Neural cell (in vitro differentiated cells): ENCODE measurements around the gene LDB3. TPM values are rescaled to one million over a fixed set of nuclear protein-coding genes. Genes with fewer than 3 reads are reported as not detected.

ENCODE experiments used
- H2AFZ ChIP-seq: fragments of 200-600, 300-800 bp; sonication (generic), shearing (Covaris generic); 2 replicates; pipeline ENCODE4 v1.6.0; 2014; ENCODE audit warnings: low read depth, mild to moderate bottlenecking, antibody characterized with exemption, low read length, moderate library complexity
- H3F3A ChIP-seq: fragments of 200-600 bp; shearing (Covaris generic); 2 replicates; pipeline ENCODE4 v1.6.1; 2016; ENCODE audit warnings: mild to moderate bottlenecking, moderate library complexity, mixed read lengths, antibody characterized with exemption, low read length; ENCODE audit not compliant: insufficient read depth, poor library complexity, severe bottlenecking
- H3K27ac ChIP-seq: fragments of 200-600, 300-800 bp; sonication (generic), shearing (Covaris generic); 2 replicates; pipeline ENCODE4 v1.5.1; 2014; ENCODE audit warnings: mild to moderate bottlenecking, low read length, moderate library complexity
- H3K27me3 ChIP-seq: fragments of 300-800, 200-600 bp; sonication (generic), shearing (Covaris generic); 2 replicates; pipeline ENCODE4 v1.6.0; 2014; ENCODE audit warnings: mild to moderate bottlenecking, low read depth, low read length, moderate library complexity; ENCODE audit not compliant: insufficient read depth
- H3K36me3 ChIP-seq: fragments of 300-800, 200-600 bp; sonication (generic), shearing (Covaris generic); 2 replicates; pipeline ENCODE4 v1.5.1; 2014; ENCODE audit warnings: mild to moderate bottlenecking, antibody characterized with exemption, low read length, moderate library complexity; ENCODE audit not compliant: insufficient read depth
- H3K4me2 ChIP-seq: fragments of 300-800, 200-600 bp; sonication (generic), shearing (Covaris generic); 2 replicates; pipeline ENCODE4 v1.6.0; 2014; ENCODE audit warnings: mild to moderate bottlenecking, low read length
- H3K4me3 ChIP-seq: fragments of 300-800, 200-600 bp; sonication (generic), shearing (Covaris generic); 2 replicates; pipeline ENCODE4 v1.5.1; 2014; ENCODE audit warnings: mild to moderate bottlenecking, low read length, moderate library complexity
- H3K79me2 ChIP-seq: fragments of 200-600 bp; shearing (Covaris generic); replicated peaks from 2 replicates; pipeline ENCODE4 v1.6.0; 2014; ENCODE audit warnings: mild to moderate bottlenecking, low read length, moderate library complexity; ENCODE audit not compliant: insufficient read depth
- H3K9ac ChIP-seq: fragments of 300-800, 200-600 bp; sonication (generic), shearing (Covaris generic); 2 replicates; pipeline ENCODE4 v1.6.1; 2016; ENCODE audit warnings: mild to moderate bottlenecking, low read length, mixed read lengths
- H3K9me2 ChIP-seq: fragments of 200-600 bp; shearing (Covaris generic); 2 replicates; pipeline ENCODE4 v1.6.1; 2016; ENCODE audit warnings: mild to moderate bottlenecking, low read length, mixed read lengths; ENCODE audit not compliant: insufficient read depth
- H3K9me3 ChIP-seq: fragments of 200-600, 300-800 bp; sonication (generic), shearing (Covaris generic); 2 replicates; pipeline ENCODE4 v1.6.1; 2016; ENCODE audit warnings: mild to moderate bottlenecking, mixed run types, low read length, moderate library complexity, mixed read lengths
- H4K20me1 ChIP-seq: fragments of 200-600 bp; shearing (Covaris generic); 2 replicates; pipeline ENCODE4 v1.6.1; 2016; ENCODE audit warnings: mild to moderate bottlenecking, mixed run types; ENCODE audit not compliant: insufficient read depth
- EP300 ChIP-seq: fragments of 450-650 bp; conservative IDR thresholded peaks from 2 replicates; pipeline ENCODE4 v1.6.1; 2014; ENCODE audit warnings: antibody characterized with exemption, mild to moderate bottlenecking, moderate library complexity; ENCODE audit not compliant: poor library complexity, severe bottlenecking
- EZH2 ChIP-seq: fragments of 200-600, 300-800 bp; shearing (Covaris generic), sonication (generic); IDR thresholded peaks from 2 replicates; pipeline ENCODE4 v1.6.1; 2014; ENCODE audit warnings: antibody characterized with exemption, low read length, borderline replicate concordance, mild to moderate bottlenecking; ENCODE audit not compliant: insufficient read depth, poor library complexity, severe bottlenecking
- MXI1 ChIP-seq: fragments of 450-650 bp; conservative IDR thresholded peaks from 2 replicates; pipeline ENCODE4 v1.6.1; 2014; ENCODE audit warnings: antibody characterized with exemption, mild to moderate bottlenecking; ENCODE audit not compliant: poor library complexity, severe bottlenecking
- POLR2AphosphoS5 ChIP-seq: IDR thresholded peaks from 2 replicates; pipeline ENCODE4 v1.6.1; 2012
- RAD21 ChIP-seq: fragments of 450-650 bp; conservative IDR thresholded peaks from 2 replicates; pipeline ENCODE4 v1.6.1; 2014; ENCODE audit warnings: antibody characterized with exemption, mild to moderate bottlenecking, moderate library complexity
- SMC3 ChIP-seq: fragments of 450-650 bp; conservative IDR thresholded peaks from 2 replicates; pipeline ENCODE4 v1.6.1; 2014; ENCODE audit warnings: antibody characterized with exemption, mild to moderate bottlenecking, moderate library complexity; ENCODE audit not compliant: poor library complexity
- TAF1 ChIP-seq: IDR thresholded peaks from 2 replicates; pipeline ENCODE4 v1.6.1; 2012; ENCODE audit warnings: low read depth
- polyA plus RNA-seq: library from polyadenylated mRNA; depleted of rRNA; stranded (reverse); fragments of >200 nt; gene quantifications from 2 replicates; pipeline ENCODE4 v1.2.3, GENCODE V29; 2014
- TF ChIP-seq, protein P1 (sequence below): IDR thresholded peaks from 2 replicates; pipeline ENCODE4 v1.6.1; 2012; ENCODE audit warnings: borderline replicate concordance
- TF ChIP-seq, protein P2 (sequence below): fragments of 450-650 bp; IDR thresholded peaks from 2 replicates; pipeline ENCODE4 v1.5.1; 2014; ENCODE audit warnings: antibody characterized with exemption, mild to moderate bottlenecking, moderate library complexity; ENCODE audit not compliant: poor library complexity, severe bottlenecking

Gene LDB3
- polyA plus RNA-seq, 1 donor from 2014 or later = 0.12 TPM

DNA sequence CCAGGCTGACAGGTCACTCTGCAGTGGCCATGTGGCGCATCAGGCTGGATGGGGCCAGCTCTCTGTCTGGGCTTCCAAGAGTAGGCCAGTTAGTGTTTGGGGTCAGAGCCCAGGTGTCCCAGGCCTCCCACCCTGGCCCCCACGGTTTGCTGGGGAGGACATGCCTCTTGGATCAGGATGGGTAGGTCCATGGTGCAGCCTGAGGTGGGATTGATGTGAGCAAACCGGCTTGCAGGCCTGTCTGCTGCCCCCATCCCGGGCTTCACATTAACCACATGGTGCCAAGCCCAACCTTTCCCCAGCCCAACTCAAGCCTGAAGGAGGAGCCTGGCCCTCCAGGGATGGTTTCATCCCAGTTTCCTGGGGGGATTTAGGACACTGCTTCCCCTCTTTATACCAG is 39.2 kb downstream of the LDB3 start:
- Histone ChIP-seq H3K27me3 (peaks cover 5% of the 10 kb centered on the region), H3K79me2 (no peaks in the 10 kb centered on the region), H3K36me3 (no peaks in the 10 kb centered on the region), H3K9me3 (no peaks in the 10 kb centered on the region), H3F3A (no peaks in the 10 kb centered on the region), H3K27ac (no peak overlapping the region), H3K4me2 (no peak overlapping the region), H3K9me2 (no peaks in the 10 kb centered on the region), H3K4me3 (no peak overlapping the region), H4K20me1 (no peaks in the 10 kb centered on the region), H3K9ac (no peak overlapping the region), H2AFZ (no peak overlapping the region)
- TF ChIP-seq SMC3 (no peak), POLR2AphosphoS5 (no peak), EZH2 (no peak), EP300 (no peak)

DNA sequence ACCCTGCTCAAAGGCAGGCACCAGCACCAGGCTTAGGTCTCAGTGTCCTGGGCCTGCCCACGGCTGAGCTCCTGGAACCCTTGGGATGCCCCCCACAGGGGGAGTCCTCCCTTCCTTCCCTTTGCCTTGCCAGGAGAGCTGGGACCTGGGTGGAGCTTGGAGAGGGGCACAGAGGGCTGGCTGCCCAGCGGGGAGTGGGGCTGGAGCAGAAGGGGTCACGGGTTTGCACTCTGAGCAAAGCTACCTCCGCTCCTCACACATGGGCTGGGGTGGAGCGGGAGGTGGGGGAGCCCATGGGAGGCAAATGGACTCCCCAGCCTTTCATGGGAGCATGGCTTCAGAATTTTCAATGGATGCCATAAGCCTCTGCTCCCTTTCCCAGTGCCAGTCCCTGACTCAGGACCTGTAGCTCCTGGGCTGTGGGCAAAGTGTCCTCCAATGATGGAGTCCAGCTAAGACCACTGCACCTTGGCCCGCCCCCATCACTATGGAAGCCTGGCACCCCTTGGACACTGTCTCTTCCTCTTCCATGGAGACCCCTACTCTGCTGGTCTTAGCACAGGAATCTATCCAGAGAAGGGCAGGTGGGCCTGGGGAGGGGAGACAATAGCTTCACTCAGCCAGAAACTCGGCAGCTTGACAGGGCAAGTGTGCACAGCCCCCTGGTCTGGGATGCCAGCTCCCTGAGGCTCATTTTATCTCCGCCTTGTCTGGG is 39.9 kb downstream of the LDB3 start:
- TF ChIP-seq, protein P1, sequence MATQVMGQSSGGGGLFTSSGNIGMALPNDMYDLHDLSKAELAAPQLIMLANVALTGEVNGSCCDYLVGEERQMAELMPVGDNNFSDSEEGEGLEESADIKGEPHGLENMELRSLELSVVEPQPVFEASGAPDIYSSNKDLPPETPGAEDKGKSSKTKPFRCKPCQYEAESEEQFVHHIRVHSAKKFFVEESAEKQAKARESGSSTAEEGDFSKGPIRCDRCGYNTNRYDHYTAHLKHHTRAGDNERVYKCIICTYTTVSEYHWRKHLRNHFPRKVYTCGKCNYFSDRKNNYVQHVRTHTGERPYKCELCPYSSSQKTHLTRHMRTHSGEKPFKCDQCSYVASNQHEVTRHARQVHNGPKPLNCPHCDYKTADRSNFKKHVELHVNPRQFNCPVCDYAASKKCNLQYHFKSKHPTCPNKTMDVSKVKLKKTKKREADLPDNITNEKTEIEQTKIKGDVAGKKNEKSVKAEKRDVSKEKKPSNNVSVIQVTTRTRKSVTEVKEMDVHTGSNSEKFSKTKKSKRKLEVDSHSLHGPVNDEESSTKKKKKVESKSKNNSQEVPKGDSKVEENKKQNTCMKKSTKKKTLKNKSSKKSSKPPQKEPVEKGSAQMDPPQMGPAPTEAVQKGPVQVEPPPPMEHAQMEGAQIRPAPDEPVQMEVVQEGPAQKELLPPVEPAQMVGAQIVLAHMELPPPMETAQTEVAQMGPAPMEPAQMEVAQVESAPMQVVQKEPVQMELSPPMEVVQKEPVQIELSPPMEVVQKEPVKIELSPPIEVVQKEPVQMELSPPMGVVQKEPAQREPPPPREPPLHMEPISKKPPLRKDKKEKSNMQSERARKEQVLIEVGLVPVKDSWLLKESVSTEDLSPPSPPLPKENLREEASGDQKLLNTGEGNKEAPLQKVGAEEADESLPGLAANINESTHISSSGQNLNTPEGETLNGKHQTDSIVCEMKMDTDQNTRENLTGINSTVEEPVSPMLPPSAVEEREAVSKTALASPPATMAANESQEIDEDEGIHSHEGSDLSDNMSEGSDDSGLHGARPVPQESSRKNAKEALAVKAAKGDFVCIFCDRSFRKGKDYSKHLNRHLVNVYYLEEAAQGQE = no peak
- no peak for TF ChIP-seq EZH2
- no peak for TF ChIP-seq TAF1
- TF ChIP-seq MXI1 = no peak
- TF ChIP-seq POLR2AphosphoS5 = no peak
- TF ChIP-seq SMC3 = no peak
- no peak for TF ChIP-seq EP300
- TF ChIP-seq RAD21 = no peak
- TF ChIP-seq, protein P2, sequence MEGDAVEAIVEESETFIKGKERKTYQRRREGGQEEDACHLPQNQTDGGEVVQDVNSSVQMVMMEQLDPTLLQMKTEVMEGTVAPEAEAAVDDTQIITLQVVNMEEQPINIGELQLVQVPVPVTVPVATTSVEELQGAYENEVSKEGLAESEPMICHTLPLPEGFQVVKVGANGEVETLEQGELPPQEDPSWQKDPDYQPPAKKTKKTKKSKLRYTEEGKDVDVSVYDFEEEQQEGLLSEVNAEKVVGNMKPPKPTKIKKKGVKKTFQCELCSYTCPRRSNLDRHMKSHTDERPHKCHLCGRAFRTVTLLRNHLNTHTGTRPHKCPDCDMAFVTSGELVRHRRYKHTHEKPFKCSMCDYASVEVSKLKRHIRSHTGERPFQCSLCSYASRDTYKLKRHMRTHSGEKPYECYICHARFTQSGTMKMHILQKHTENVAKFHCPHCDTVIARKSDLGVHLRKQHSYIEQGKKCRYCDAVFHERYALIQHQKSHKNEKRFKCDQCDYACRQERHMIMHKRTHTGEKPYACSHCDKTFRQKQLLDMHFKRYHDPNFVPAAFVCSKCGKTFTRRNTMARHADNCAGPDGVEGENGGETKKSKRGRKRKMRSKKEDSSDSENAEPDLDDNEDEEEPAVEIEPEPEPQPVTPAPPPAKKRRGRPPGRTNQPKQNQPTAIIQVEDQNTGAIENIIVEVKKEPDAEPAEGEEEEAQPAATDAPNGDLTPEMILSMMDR = no peak
- H3K4me3 ChIP-seq = no peak overlapping the region
- no peak overlapping the region for H3K27ac ChIP-seq
- no peaks in the 10 kb centered on the region for H3K9me2 ChIP-seq
- H3K27me3 ChIP-seq = peaks cover 5% of the 10 kb centered on the region
- no peak overlapping the region for H3K9ac ChIP-seq
- no peaks in the 10 kb centered on the region for H3K79me2 ChIP-seq
- H3K36me3 ChIP-seq = no peaks in the 10 kb centered on the region
- no peaks in the 10 kb centered on the region for H3F3A ChIP-seq
- H3K4me2 ChIP-seq = no peak overlapping the region
- H2AFZ ChIP-seq = no peak overlapping the region
- no peaks in the 10 kb centered on the region for H4K20me1 ChIP-seq
- H3K9me3 ChIP-seq = no peaks in the 10 kb centered on the region
